ENCODE data around the gene HIF1AN. TPM values are rescaled to one million over a fixed set of nuclear protein-coding genes. Genes with fewer than 3 reads are reported as not detected.

HIF1AN gene
- total RNA-seq, 6 experiments from 2014 or later: 58.2 to 65.2 (median 58.9) TPM

DNA sequence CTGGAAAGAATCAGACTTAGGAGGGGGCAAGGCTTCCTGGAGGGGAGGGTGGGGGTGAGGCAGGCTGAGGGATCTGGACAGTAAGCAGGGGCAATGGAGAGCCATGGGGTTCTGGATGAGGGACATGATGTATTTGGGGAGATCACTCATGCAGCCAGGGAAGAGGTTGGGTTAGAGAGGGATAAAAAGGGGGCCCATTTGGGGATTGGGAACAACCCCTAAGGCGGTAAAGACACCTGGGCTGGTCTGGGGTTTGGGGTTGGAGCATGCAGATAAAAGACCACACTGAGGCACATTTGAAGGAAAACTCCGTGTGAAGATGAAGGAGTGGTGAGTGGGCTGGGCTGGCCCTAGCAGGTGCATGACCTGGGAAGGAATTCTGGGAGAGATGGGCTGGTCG, 30.8 kb downstream of the HIF1AN start:
- Mint-ChIP-seq H3K4me1 (ENCODE audit: low read depth) (peaks cover 20% of the 10 kb centered on the region), H3K27me3 (ENCODE audit: insufficient read depth) (peaks cover 30% of the 10 kb centered on the region), H3K36me3 (ENCODE audit: low read depth) (no peaks in the 10 kb centered on the region), H3K4me3 (no peak overlapping the region), H3K9me3 (no peaks in the 10 kb centered on the region), H3K27ac (no peak overlapping the region)
- TF ChIP-seq, protein P1, sequence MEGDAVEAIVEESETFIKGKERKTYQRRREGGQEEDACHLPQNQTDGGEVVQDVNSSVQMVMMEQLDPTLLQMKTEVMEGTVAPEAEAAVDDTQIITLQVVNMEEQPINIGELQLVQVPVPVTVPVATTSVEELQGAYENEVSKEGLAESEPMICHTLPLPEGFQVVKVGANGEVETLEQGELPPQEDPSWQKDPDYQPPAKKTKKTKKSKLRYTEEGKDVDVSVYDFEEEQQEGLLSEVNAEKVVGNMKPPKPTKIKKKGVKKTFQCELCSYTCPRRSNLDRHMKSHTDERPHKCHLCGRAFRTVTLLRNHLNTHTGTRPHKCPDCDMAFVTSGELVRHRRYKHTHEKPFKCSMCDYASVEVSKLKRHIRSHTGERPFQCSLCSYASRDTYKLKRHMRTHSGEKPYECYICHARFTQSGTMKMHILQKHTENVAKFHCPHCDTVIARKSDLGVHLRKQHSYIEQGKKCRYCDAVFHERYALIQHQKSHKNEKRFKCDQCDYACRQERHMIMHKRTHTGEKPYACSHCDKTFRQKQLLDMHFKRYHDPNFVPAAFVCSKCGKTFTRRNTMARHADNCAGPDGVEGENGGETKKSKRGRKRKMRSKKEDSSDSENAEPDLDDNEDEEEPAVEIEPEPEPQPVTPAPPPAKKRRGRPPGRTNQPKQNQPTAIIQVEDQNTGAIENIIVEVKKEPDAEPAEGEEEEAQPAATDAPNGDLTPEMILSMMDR (IDR thresholded peaks at IDR 0.05): no peak
- no peak for DNase-seq

DNA sequence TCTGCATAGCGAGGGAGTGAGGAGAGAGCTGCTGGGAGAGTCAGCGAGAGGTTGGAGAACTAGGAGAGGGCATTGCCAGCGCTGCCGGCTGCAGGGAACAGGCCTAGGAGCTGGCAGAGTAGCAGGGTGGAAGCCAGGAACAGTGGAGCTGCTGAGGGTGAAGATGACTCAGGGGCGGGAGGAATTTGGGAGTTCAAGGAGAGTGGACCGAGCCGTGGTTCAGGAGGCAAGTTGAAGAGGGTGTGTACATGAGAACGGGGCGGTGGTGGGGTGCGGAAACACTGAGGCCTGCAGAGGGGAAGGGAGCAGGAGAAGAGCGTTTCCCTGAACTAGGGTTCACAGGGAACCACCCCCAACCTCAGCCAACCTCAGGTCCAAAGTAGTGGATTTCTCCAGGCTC, 31.5 kb downstream of the HIF1AN start:
- TF ChIP-seq, protein P1 (IDR thresholded peaks at IDR 0.05): no peak
- Mint-ChIP-seq H3K4me1 (ENCODE audit: low read depth) (peaks cover 16% of the 10 kb centered on the region), H3K9me3 (no peaks in the 10 kb centered on the region), H3K4me3 (no peak overlapping the region), H3K36me3 (ENCODE audit: low read depth) (no peaks in the 10 kb centered on the region), H3K27me3 (ENCODE audit: insufficient read depth) (peaks cover 30% of the 10 kb centered on the region), H3K27ac (no peak overlapping the region)
- no peak for DNase-seq

DNA sequence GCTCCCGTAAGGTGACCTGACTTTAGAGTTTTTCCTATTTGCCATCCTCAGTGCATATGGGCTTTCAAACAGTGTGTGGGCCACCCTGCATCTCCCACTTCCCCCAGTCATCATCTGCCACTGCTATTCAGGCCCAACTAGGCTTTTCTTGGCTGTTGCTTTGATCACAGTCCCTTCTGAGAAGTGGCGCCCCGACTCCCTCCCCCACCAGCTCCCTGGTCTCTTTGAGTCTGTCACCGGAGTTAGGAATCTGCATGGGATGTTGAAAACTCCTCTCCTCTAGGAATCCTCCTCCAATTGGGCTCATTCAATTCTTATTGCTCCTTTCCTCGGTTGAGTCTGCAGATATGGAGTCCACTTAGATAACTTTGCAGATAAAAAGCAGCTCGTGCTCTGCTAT, 32.1 kb downstream of the HIF1AN start:
- TF ChIP-seq, protein P1 (IDR thresholded peaks at IDR 0.05): no peak
- H3K4me3 Mint-ChIP-seq: no peak overlapping the region
- H3K36me3 Mint-ChIP-seq (ENCODE audit: low read depth): no peaks in the 10 kb centered on the region
- H3K27ac Mint-ChIP-seq: no peak overlapping the region
- H3K27me3 Mint-ChIP-seq (ENCODE audit: insufficient read depth): peaks cover 31% of the 10 kb centered on the region
- H3K9me3 Mint-ChIP-seq: no peaks in the 10 kb centered on the region
- peaks cover 14% of the 10 kb centered on the region for H3K4me1 Mint-ChIP-seq (ENCODE audit: low read depth)
- DNase-seq: no peak

DNA sequence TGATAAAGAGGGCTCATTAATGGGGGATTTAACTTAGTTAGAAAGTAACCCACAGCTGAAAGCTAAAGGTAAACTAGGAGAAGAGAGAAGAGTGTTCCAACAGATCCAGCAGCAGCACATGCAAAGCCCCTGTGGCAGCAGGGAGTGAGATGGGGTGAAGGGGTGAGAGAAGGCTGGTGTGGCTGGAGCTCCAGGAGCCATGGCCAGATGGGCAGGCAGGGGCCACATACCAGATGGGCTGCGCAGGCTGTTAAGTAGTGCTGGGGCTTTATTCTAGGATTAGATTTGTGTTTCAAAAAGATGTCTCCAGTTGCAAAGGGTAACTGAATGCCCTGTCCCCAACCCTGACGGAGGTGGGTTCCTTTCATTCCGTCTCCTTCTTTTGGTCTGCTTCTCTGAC, 33.2 kb downstream of the HIF1AN start:
- H3K27me3 Mint-ChIP-seq (ENCODE audit: insufficient read depth): peaks cover 33% of the 10 kb centered on the region
- no peak overlapping the region for H3K27ac Mint-ChIP-seq
- H3K4me3 Mint-ChIP-seq: no peak overlapping the region
- H3K9me3 Mint-ChIP-seq: no peaks in the 10 kb centered on the region
- no peaks in the 10 kb centered on the region for H3K36me3 Mint-ChIP-seq (ENCODE audit: low read depth)
- TF ChIP-seq, protein P1 (IDR thresholded peaks at IDR 0.05): no peak
- peaks cover 8% of the 10 kb centered on the region for H3K4me1 Mint-ChIP-seq (ENCODE audit: low read depth)
- DNase-seq: no peak

- no peak for DNase-seq
- no peak overlapping the region for H3K27ac Mint-ChIP-seq
- no peaks in the 10 kb centered on the region for H3K9me3 Mint-ChIP-seq
- TF ChIP-seq, protein P1 (IDR thresholded peaks at IDR 0.05): peak; percentile 34; the same call in 1 of the 2 replicates
- no peak overlapping the region for H3K4me3 Mint-ChIP-seq
- H3K4me1 Mint-ChIP-seq (ENCODE audit: low read depth): peaks cover 8% of the 10 kb centered on the region
- peaks cover 31% of the 10 kb centered on the region for H3K27me3 Mint-ChIP-seq (ENCODE audit: insufficient read depth)
- H3K36me3 Mint-ChIP-seq (ENCODE audit: low read depth): no peaks in the 10 kb centered on the region
Observed at GRCh38 chr10:100569687-100570481, 34.1 kb downstream of the HIF1AN start.
